C4-2B (cell line): ENCODE measurements around the gene CCND1.

Experiments
- H3K27ac ChIP-seq: fragments of 450-650 bp; 2 replicates; pipeline ENCODE4 v1.5.1; 2017
- ZFX ChIP-seq: fragments of 450-650 bp; IDR thresholded peaks from 2 replicates; pipeline ENCODE4 v1.6.1; 2017
- TF ChIP-seq, protein P1 (sequence below): fragments of 450-650 bp; conservative IDR thresholded peaks from 2 replicates; pipeline ENCODE4 v1.5.1; 2017; ENCODE audit warnings: mild to moderate bottlenecking

CCND1 gene

GRCh38 chr11:69651834-69652620, 11.1 kb downstream of the CCND1 start:
- no peak for TF ChIP-seq ZFX
- TF ChIP-seq, protein P1, sequence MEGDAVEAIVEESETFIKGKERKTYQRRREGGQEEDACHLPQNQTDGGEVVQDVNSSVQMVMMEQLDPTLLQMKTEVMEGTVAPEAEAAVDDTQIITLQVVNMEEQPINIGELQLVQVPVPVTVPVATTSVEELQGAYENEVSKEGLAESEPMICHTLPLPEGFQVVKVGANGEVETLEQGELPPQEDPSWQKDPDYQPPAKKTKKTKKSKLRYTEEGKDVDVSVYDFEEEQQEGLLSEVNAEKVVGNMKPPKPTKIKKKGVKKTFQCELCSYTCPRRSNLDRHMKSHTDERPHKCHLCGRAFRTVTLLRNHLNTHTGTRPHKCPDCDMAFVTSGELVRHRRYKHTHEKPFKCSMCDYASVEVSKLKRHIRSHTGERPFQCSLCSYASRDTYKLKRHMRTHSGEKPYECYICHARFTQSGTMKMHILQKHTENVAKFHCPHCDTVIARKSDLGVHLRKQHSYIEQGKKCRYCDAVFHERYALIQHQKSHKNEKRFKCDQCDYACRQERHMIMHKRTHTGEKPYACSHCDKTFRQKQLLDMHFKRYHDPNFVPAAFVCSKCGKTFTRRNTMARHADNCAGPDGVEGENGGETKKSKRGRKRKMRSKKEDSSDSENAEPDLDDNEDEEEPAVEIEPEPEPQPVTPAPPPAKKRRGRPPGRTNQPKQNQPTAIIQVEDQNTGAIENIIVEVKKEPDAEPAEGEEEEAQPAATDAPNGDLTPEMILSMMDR: no peak

GRCh38 chr11:69652999-69653398, 12.0 kb downstream of the CCND1 start:
- no peak for TF ChIP-seq ZFX
- TF ChIP-seq, protein P1: no peak
- peak overlapping the region; percentile 83 for H3K27ac ChIP-seq

More at GRCh38 chr11:69651834-69652620, 11.1 kb downstream of the CCND1 start:
- H3K27ac ChIP-seq: no peak overlapping the region; the same call in 1 of the 2 replicates

GRCh38 chr11:69653406-69653960, 12.5 kb downstream of the CCND1 start:
- TF ChIP-seq, protein P1: no peak
- TF ChIP-seq ZFX: no peak
- peak overlapping the region; percentile 83 for H3K27ac ChIP-seq

DNA sequence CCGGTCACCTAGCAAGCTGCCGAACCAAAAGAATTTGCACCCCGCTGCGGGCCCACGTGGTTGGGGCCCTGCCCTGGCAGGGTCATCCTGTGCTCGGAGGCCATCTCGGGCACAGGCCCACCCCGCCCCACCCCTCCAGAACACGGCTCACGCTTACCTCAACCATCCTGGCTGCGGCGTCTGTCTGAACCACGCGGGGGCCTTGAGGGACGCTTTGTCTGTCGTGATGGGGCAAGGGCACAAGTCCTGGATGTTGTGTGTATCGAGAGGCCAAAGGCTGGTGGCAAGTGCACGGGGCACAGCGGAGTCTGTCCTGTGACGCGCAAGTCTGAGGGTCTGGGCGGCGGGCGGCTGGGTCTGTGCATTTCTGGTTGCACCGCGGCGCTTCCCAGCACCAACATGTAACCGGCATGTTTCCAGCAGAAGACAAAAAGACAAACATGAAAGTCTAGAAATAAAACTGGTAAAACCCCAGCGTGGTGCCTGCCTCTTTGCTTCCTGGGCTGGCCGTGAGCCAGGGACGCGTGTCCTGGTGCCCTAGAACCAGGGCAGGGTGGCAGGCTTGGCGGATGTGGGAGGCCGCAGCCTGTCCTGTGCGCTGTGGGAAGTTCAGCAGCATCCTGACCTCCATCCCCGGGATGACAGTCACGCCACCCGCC, 13.2 kb downstream of the CCND1 start:
- peak overlapping the region; percentile 83 for H3K27ac ChIP-seq
- TF ChIP-seq, protein P1: no peak
- no peak for TF ChIP-seq ZFX

GRCh38 chr11:69654660-69655478, 13.9 kb downstream of the CCND1 start:
- no peak for TF ChIP-seq ZFX
- TF ChIP-seq, protein P1: no peak

DNA sequence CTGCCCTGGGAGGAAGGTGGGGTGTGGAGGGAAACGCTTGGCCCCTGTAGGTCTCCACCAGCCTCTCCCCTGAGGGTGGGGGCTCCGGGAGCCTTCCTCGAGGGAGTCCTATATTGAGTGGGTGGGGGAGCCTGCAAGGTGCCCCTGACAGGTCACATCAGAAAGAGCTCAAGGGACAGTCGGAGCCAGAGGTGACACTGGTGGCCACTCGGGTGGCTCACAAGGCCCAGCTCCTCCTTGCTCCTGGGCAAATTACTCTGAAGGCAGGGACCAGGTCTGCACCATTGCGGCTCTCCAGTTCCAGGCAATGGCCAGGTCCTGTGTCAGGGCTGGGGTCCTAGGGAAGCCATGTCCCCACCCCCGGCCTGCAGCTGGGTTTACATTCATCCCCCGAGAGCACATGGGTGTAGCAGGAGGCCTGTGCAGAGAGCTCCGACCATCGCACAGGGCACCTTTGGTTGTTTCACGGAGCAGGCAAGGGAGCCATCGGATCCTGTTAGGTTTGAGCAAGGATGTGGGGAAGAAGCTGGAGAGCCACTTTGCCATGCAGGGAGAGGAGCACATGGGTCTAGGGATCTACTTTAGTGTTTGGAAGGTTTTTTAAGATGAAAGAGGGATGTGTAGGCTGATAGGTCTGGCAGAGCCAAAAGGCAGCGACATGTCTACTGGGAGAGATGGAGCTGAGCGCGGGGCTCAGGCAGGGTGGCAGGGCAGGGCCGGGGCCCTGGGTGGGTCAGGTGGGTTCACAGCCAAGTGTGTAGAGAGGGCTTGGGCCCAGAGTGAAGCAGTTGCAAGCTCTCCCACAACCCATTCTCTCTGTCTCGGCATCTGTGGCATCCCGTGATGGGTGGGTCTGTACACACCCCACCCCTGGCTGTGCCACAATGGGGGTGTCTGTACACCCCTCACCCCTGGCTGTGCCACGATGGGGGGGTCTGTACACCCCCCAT, 14.8 kb downstream of the CCND1 start:
- H3K27ac ChIP-seq: peak overlapping the region; percentile 83
- TF ChIP-seq ZFX: no peak
- TF ChIP-seq, protein P1: no peak

More at GRCh38 chr11:69654660-69655478, 13.9 kb downstream of the CCND1 start:
- peak overlapping the region; percentile 83 for H3K27ac ChIP-seq
